Activated CD4-positive, alpha-beta T cell treated with anti-CD3 and anti-CD28 coated beads, Interleukin-2, amount 50 U/mL, for 16 hours (primary cell): ENCODE data around the gene ZIC2.

Experiments used
- DNase-seq: peaks from one replicate; pipeline ENCODE4 v3.0.0-alpha.2; 2020

Gene ZIC2

DNA sequence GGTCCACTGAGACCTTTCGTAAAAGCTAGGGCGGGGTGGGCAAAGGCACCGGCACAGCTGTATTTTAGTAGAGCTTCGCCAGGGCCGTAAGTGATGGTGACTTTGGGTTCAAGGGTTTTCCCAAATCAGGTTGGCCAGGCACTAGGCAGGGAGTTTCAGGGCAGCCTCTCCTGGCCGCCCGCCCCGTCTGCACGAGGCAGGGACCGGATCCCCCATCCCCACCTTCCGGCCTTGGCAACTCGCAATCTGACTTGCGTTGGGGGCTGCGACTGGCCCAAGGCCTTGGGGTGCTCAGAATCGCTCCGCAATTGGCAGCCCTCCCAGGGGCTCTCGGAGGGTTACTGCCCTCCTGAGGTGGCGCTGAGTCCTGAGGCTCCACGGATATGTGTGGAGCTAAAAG lies 6.0 kb upstream of the ZIC2 start:
- DNase-seq = no peak

DNA sequence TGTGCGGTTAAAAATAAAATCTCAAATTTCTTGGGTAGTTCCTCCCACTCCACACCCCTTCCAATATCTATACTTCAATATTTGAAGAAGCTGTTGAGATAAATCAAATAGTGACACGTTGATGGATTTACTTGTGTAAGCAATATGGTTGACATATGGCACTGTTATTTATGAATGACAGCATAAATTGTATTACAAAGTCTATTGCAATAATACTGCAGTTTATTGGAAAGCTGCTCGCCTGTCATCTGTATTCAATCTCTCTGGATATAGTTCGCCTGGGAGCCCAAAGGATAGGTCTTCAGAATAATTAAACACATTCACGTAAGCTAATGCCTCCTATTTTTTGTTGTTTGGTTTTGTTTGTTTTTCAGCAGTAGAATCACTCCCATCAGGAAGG lies 5.0 kb upstream of the ZIC2 start:
- DNase-seq = no peak

DNA sequence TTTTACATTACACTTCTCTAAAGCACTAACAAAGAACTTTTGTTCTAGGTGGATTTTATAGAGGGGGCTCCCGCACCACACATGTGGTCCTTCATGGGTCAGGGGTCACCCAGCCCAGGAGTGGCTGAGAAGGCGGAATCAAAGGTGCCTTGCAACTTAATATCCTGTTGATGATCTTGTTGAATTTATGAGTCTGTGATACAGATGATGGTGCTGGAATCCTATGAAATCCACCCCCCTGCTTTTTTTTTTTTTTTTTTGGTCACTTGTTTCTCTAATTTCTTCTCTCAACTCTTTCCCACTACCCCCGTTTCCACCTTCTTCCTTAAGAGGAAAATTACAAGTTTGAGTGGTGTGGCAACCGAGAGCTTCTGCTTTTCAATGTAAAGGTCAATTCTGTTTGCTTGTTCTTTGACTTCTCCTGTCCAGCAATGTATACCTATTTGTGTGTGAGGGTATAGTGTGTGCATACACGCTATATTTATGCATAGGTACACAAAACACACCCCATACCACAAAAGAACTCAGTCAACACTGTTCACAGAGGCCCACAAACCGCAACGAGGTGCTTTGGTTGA lies 4.2 kb upstream of the ZIC2 start:
- DNase-seq = no peak

DNA sequence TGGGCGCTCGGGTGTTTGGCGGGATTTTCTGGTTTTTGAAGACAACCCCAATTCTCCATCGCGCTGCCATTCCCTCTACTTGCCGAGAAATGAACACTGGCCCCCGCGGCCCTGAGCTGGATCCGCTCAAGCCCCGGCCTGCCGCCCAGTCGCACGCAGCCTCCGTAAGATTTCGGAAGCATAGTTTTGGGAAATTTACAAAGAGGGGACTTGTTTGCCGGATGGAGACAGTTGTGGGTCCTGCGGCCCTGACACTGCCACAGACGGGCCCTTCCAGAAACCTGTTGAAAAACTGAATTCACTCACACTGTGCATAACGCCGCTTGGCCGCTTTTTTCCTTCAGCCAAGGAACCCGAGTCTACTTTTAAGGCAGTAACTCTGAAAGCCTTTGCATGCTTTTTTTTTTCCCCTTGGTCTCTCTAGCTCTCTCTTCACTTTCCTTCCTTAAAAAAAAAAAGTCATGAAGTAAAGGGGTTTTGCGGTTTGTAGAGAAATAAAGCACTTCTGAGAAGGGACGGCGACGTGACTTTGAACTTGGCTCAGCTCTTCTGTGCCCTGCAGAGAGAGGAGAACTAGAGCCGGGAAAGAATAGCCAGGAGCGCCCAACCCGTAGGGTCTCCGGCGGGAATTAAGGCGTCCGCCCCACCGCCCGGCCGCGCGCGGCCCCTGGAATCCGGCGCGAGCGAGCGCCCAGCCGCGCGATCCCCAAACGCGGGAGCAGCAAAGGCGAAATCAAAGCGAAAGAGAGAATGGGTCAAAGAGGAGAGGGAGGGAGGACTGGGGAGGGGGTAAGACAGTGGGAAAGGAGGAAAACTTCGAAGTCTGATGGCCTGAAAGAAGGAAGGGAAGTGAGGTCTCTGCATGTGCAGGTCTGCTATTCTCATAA lies 3.4 kb upstream of the ZIC2 start:
- DNase-seq = no peak

DNA sequence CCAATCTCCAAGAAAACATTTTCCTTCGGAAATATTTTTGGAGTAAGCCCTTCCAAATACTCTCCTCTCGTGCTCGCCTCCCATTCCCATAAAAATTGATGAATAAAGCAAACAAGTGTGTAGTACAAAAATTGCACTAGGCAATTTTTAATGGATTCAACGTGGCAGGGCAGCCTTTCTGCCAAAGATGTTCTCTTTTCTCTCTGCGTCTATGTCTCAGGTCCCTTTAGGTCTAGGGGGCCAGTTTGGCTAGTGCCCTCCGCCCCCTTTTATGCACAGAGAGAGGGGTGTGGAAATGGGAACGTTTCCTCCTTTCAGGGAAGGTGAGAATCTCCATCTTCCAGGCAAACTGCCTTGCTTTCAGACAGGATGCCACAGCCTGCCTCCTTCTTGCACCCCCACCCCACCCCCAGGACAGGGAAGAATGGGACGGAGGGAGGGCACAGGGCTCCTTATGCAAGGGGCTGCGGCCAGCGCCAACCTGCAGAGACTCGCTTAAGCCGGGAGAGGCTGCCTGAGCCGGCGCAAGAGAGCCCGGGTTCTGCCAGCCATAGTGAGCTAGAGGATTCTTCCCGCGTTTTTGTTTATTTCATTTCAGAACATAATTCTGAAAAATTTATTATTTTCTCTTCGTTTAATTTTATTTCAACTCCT lies 2.7 kb upstream of the ZIC2 start:
- DNase-seq = no peak

DNA sequence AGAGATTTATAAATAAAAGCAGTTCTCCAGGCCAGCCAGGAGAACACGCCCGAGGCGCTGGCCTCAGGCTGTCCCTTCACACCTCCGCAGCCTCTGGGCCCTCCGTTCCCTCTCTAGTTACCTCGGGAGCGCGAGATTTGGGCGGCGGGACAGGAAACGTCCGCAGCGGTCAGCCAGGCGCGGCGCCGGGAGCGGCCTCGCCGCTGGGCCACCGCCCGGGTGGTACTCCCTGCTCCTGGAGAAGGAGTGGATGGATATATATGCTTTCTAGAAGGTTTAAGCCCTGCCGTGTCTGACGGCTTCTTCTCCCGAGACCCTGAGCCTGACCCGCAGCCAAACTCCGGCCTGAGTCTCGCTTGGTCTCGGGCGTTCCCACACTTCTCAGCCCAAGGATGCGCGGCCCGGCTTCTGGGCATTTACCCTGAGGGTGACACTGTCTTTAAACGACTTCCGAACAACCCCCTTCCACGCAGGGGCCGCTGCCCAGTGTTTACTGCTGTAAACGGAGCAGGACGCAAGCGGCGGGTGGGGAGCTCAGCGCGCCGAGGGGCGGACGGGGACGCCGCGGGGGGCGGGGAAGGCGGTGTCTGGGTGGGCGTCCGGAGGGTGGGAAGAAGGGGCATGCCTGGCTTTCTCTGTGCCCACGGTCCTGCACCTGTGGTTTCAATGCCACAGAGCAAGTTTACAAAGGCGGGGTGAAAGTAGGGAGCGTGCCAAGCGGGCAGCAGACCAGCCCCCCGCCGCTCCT lies 2.0 kb upstream of the ZIC2 start:
- no peak for DNase-seq

DNA sequence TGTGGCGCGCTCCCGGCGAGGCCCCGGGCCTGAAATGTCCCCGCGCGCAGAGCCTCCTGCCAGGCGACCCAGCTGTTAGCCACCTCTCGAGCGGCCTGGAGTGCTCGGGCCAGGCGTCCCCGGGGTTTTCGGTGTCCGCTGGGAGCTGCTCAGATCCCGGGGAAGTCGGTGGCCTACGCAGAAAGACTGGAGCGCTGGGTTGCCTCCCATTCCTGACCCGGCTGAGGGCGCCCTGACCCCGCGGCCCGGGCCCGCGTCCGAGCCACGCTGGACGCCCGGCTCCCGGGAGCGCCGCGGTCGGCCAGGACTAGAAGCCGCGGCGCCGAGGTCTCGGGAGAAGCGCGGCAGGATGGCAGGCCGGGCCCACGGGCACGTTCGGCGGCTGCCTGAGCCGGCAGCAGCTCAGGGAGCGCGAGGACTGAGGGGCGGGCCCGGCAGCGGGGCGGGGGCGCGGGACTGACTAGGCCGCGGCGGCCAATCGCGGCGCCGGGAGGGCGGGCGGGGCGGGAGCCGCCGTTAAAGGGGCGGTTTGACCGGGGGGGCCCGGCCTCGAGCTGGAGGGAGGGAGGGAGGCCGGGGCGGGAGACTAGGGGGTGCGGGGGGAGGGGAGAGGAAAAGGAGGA lies 1.3 kb upstream of the ZIC2 start:
- DNase-seq = peak; percentile 49

DNA sequence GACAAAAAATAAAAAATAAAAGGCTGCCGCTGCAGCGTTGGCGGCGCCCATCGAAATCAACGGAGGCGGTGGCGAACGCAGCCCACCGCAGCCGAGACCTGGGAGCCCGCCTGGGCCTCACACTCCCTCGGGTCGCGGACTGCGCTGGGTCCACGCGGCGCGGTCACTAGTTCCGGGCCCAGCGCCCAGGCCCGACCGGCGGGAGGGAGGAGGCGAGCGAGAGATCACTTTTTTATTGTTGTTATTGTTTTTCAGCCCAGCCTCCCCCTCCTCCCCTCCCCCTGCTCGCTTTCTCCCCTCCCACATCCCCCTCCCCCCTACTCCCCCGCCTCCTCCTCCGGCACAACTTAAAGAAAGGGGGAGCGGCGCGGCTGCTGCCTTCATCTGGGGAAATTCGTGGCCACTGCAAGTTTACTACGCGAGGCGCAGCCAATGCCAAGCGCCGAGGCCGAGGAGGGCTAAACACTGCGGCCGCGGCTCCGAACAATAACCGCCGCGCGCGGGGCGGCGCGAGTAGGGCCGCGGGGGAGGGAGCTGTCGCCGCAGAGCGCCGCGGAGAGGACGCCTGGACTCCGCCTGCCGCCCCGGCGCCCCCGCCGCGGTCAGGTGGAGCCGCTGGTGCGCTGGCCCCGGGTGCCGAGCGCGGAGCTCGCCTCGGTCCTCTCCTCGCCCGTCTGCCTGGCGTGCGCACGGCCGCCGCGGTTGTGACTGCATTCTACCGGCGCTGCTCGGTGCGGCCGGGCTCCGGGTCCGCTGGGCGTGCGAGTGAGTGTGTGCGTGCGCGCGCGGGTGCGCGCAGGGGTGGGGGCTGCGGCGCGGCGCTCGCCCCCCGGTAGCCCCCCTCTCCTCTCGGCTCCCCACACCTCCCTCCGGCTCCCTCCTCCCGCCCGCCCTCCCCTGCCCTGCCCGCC lies 505 bp upstream of the ZIC2 start:
- DNase-seq = no peak

DNA sequence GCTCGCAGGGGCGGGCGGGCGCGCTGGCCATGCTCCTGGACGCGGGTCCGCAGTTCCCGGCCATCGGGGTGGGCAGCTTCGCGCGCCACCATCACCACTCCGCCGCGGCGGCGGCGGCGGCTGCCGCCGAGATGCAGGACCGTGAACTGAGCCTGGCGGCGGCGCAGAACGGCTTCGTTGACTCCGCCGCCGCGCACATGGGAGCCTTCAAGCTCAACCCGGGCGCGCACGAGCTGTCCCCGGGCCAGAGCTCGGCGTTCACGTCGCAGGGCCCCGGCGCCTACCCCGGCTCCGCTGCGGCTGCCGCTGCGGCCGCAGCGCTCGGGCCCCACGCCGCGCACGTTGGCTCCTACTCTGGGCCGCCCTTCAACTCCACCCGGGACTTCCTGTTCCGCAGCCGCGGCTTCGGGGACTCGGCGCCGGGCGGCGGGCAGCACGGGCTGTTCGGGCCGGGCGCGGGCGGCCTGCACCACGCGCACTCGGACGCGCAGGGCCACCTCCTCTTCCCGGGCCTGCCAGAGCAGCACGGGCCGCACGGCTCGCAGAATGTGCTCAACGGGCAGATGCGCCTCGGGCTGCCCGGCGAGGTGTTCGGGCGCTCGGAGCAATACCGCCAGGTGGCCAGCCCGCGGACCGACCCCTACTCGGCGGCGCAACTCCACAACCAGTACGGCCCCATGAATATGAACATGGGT lies 599 bp downstream of the ZIC2 start:
- no peak for DNase-seq

DNA sequence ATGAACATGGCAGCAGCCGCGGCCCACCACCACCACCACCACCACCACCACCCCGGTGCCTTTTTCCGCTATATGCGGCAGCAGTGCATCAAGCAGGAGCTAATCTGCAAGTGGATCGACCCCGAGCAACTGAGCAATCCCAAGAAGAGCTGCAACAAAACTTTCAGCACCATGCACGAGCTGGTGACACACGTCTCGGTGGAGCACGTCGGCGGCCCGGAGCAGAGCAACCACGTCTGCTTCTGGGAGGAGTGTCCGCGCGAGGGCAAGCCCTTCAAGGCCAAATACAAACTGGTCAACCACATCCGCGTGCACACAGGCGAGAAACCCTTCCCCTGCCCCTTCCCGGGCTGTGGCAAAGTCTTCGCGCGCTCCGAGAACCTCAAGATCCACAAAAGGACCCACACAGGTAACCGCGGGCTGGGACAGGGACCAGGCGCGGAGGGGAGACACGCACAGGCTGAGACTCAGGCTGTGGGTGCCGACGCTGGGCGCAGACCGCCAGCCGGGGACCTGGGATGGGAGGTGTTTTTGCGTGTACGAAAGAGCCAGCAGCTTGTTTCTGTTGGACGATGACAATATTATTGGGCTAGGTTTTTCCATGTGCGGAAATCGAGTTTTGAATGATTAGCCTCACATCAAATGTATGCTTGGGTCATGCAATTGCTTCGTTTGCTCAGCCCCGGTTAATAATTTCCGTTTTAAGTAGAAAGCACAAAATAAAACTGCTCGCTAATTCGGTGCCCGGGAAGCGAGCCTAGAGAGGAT lies 1.3 kb downstream of the ZIC2 start:
- no peak for DNase-seq

DNA sequence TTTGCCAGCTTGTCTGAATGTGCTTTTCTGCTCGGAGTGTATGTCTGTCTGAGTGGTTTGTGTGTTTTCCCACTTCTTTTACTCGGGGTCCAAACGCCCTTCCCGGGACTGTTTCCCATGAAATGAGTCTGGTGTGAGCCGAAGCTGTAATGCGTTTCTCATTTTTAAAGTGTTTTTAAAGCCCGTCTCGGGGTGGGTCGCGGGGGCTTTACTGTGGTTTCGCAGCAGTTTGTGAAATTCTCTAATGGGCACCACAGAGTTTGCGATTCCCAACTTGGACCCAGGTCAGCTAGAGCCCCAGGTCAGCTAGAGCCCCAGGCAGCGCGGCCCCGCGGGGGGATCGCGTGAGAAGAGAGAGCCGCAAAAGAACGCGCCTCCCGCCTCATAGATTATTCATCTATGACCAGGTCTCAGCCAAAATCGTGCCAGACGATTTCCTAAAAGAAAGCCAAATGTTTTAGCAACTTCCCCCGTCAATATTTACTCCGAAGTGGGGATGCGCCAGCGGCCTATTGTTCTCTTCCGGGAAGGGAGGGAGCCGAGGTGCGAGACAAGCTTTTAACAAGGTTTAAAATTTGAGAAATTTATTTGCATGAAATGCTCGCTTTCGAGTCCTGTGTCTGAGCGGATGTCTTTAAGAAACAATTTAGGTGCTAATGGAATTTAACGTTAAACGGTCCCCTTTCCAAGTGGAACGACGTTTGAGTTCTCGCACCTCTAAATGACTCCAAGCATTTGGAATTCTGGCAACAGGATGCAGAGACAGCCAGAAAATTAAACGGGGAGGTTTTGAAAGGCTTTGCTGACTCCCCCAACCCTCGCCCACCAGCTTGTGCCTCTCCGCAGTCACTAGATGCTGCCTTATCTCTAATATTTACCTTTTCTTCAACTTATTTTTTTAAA lies 2.2 kb downstream of the ZIC2 start:
- no peak for DNase-seq

DNA sequence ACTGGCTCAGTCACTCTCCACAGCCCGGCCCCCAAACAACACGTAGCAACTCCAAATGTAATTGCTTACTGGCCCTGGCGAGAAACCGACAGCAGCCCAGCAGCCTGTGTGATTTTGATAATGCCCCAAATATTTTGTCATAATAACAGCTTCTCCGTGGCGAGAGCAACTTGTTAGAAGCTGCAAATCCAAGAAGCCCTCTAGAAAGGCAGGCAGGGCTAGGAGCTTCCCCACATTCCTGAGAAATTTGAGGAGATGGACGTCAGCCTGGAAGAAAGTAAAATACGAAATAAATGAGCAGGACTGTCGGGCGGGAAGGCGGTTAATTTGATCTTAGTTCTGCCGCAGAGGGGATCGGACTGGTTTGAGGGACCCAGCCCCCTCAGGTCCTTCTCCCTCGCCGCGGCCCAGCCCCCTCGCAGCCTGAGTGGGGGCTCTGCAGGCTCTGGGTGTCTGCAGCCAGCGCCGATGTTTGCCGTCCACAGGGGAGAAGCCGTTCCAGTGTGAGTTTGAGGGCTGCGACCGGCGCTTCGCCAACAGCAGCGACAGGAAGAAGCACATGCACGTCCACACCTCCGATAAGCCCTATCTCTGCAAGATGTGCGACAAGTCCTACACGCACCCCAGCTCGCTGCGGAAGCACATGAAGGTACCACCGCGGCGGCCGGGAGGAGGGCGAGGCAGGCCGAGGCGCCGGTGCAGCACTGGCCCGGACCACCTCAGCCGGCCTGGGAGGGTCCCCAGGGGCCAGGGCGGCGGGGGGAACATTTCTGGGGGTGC lies 3.1 kb downstream of the ZIC2 start:
- no peak for DNase-seq

DNA sequence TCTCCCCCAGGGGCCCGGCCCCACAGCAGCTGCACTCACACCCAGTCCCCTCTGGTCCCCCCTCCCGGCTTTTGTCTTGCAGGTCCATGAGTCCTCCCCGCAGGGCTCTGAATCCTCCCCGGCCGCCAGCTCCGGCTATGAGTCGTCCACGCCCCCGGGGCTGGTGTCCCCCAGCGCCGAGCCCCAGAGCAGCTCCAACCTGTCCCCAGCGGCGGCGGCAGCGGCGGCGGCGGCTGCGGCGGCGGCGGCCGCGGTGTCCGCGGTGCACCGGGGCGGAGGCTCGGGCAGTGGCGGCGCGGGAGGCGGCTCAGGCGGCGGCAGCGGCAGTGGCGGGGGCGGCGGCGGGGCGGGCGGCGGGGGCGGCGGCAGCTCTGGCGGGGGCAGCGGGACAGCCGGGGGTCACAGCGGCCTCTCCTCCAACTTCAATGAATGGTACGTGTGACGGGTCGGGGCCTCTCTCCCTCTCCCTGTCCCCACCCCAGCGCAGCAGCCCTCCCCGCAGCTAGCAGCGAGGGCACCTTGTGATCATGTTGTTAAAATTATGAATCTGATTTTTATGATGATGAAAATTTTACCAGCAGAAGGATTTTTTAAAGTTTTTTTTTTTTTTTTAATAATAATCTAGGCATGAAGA lies 3.8 kb downstream of the ZIC2 start:
- DNase-seq = no peak

DNA sequence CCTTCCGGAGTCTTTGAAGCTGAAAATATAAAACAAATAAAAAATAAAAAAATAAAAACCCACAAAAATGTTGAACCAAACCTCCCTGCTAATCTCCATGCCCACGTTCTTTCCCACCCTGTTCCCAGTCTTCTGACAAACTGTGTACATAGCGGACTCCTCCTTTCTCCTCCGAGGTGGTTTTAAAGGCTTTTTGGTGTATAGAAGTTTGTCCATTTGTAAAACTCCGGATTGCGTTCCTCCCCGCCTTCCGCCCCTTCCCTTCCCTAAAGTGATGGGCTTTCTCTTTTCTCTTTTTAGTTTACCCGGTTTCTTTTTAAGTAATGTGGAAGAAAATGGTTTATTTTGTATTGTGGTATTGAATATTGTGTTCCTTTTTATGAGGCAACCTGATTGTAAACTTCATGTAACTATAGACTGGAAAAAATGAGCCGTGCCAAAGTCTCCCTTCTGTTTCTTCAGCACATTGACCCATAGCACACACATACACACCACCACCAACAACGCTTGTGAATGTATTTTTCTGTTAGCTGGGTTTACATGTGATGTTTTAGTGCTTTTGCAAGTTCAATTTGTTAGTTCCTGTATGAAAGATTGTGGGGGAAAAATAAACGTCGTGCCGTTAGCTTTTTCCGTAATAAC lies 4.4 kb downstream of the ZIC2 start:
- no peak for DNase-seq

DNA sequence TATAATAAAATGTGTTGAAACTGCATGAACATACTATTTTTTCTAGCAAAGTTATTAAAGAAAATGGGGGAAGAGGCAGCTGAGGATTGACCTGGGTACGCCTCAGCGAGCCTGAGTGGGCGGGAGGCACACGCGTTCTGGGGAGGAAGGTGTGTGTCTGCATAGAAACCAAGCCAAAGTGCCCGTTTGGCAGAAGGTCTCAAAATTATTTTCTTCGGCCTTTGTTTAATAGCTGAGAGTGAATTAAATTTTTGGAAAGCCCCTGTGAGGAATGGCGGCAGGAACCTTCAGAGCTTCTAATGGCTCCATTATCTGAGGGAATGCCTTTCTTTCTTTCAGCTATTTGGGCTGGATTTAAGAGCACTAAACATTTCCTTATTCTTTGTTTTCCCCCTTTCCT lies 5.2 kb downstream of the ZIC2 start:
- DNase-seq = no peak

DNA sequence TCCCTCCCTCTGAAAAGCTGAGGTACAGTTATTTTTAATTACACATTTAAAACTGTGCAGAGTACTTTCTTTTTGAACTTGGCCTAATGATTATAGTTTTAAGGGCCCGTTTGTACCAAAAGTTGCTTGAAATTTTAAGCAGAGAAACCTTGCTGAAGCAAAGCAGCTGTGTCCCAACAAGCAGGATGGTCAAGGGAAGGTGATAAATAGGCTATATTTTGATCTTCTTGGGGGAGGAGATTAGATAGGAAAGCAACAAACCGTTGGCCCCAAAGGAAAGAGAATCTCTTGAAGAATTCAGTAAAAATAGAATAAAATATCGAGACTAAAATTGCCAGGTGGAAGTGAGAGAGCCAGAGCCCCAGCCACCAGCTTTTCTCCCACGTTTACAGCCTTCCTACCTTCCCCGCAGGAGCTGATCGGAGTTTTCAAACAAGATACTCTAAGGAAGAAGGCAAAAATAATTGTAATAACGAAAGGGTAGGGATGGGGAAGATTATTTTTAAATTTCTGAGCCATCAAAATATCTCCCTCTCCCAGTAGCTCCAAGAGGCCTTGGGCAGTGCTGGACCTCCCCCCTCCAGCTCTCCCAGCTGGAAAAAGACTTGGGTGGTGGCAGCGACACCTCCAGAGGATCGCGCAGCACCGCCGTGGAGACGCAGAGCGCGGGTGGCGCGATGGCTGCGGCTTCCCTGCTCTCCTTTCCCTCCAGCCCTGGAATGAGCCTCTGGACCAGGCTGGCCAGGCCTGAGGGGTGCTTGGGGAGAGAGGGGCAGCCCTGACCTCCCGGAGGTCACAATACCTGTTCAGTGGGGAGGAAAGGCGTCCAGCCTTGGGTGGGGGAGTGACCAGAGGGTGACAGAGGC lies 5.8 kb downstream of the ZIC2 start:
- DNase-seq = no peak
